ENCODE measurements around the gene TMEM219.
A peak's percentile ranks its signal among the peaks of the same experiment; 100 is the strongest.
"Not testable (repeated sequence)": the region's sequence is repeated elsewhere in the genome, so short reads cannot be mapped to it uniquely, and the experiment has no call there.

TMEM219 gene

DNA sequence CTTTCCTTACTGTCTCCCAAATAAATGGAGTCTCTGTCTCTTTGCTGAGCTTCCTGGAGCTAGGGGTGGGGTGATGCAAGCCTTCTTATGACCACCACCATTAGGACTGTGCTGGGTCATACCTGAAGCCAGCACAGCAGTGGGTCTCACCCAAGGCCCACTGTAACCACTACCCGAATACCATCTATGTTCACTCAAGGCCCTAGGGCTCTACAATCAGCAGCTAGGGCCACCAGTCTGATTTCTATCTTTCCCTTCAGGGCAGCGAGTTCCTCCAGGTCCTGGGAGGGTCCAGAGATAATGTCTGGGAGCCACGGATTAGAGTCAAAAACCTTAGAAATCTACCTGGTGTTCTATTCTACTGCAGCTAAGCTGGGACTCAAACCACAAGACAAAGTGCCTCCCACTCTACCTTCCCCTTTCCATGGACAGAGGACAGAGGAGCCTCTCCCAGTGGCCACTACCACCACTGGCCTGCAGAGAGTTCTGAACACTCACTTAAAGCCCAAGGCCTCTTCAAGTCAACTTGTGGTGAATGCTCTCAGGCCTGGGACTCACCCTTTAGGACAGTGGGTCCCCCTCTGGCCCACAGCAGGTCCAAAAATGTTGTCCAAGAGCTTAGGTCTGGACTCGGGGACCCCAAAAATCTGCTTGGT is 10.9 kb upstream of the TMEM219 start:
- H3K27me3 ChIP-seq (ENCODE audit: control insufficient read depth in 5 of 5, insufficient read depth in 4 of 5, low read length in 5 of 5) = peaks cover 0 to 2% (median 0%) of the 10 kb centered on the region in 5 donors
- H3K36me3 ChIP-seq (ENCODE audit: control insufficient read depth in 5 of 5, insufficient read depth in 5 of 5, low read length in 5 of 5) = no peaks in the 10 kb centered on the region
- H3K4me1 ChIP-seq (ENCODE audit: control insufficient read depth in 5 of 5, insufficient read depth in 5 of 5, low read length in 5 of 5) = no peaks in the 10 kb centered on the region
- H3K4me3 ChIP-seq (ENCODE audit: low read depth in 1 of 5, low read length in 5 of 5) = no peak overlapping the region
- no peaks in the 10 kb centered on the region for H3K9me3 ChIP-seq (ENCODE audit: control insufficient read depth in 5 of 5, low read length in 5 of 5)
- no peak overlapping the region for H3K9ac ChIP-seq (ENCODE audit: low read length in 5 of 5)
- no peak overlapping the region for H3K27ac ChIP-seq (ENCODE audit: low read depth, low read length)

DNA sequence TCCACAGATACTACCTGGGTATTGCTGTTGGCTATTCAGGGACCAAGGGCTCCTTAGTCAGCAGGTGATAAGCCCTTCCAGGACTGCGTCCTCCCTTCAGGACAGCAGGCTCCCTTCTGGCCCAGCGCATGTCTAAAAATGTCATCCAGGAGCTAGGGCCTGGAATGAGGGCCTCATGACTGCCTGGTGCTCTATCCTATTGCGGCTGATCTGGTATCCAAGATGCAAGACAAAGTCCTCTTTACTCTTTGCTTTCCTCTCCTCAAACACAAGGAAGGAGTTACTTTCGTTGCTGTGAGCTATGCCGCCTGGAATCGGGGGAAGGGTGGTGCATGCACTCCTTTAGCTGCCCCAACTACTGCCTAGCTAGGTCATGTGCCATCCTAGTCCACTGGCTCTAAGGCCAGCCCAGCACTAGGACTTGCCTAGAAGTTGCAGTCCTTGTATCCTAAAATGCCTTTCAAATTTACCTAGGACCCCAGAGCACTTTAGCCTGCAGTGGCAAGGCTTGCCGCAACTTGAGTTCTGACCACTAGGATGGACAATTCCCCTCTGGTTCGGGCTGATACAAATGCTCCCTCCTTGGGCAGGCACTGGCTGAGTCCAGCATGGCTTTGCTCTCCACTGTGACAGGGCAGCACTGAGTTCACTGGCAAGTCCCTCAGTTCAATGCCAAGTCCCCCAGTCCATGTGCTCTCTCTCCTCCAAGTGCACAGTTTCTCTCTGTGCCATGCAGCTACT is 10.1 kb upstream of the TMEM219 start:
- Histone ChIP-seq H3K9ac (ENCODE audit: low read length in 5 of 5) (no peak overlapping the region), H3K4me1 (ENCODE audit: control insufficient read depth in 5 of 5, insufficient read depth in 5 of 5, low read length in 5 of 5) (no peaks in the 10 kb centered on the region), H3K9me3 (ENCODE audit: control insufficient read depth in 5 of 5, low read length in 5 of 5) (no peaks in the 10 kb centered on the region), H3K36me3 (ENCODE audit: control insufficient read depth in 5 of 5, insufficient read depth in 5 of 5, low read length in 5 of 5) (no peaks in the 10 kb centered on the region), H3K27ac (ENCODE audit: low read depth, low read length) (no peak overlapping the region), H3K4me3 (ENCODE audit: low read depth in 1 of 5, low read length in 5 of 5) (no peak overlapping the region), H3K27me3 (ENCODE audit: control insufficient read depth in 5 of 5, insufficient read depth in 4 of 5, low read length in 5 of 5) (peaks cover 0 to 2% (median 0%) of the 10 kb centered on the region in 5 donors)

DNA sequence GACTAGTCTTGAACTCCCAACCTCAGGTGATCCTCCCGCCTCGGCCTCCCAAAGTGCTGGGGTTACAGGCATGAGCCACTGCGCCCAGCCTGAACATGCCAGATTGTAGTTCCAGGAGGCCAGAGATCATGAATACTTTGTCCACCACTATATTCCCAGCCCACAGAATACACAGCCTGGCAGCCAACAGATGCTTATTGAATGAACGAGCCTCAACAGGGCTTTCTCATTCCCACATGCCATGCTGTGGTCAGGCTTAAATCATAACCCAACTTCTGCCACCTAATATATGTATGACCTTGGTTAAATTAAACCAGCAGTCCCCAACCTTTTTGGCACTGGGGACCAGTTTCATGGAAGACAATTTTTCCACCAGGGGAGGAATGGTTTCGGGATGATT is 3.1 kb upstream of the TMEM219 start:
- Histone ChIP-seq H3K27ac (ENCODE audit: low read depth, low read length) (no peak overlapping the region), H3K9ac (ENCODE audit: low read length in 5 of 5) (no peak overlapping the region), H3K36me3 (ENCODE audit: control insufficient read depth in 5 of 5, insufficient read depth in 5 of 5, low read length in 5 of 5) (no peaks in the 10 kb centered on the region), H3K9me3 (ENCODE audit: control insufficient read depth in 5 of 5, low read length in 5 of 5) (no peaks in the 10 kb centered on the region), H3K4me3 (ENCODE audit: low read depth in 1 of 5, low read length in 5 of 5) (no peak overlapping the region), H3K27me3 (ENCODE audit: control insufficient read depth in 5 of 5, insufficient read depth in 4 of 5, low read length in 5 of 5) (no peaks in the 10 kb centered on the region), H3K4me1 (ENCODE audit: control insufficient read depth in 5 of 5, insufficient read depth in 5 of 5, low read length in 5 of 5) (peaks cover 3 to 21% (median 21%) of the 10 kb centered on the region in 5 donors)

GRCh38 chr16:29959293-29959692 is 2.6 kb upstream of the TMEM219 start:
- H3K4me3 ChIP-seq (ENCODE audit: low read depth in 1 of 5, low read length in 5 of 5) = no peak overlapping the region
- peaks cover 3 to 21% (median 21%) of the 10 kb centered on the region in 5 donors for H3K4me1 ChIP-seq (ENCODE audit: control insufficient read depth in 5 of 5, insufficient read depth in 5 of 5, low read length in 5 of 5)
- H3K9ac ChIP-seq (ENCODE audit: low read length in 5 of 5) = no peak overlapping the region
- no peaks in the 10 kb centered on the region for H3K27me3 ChIP-seq (ENCODE audit: control insufficient read depth in 5 of 5, insufficient read depth in 4 of 5, low read length in 5 of 5)
- H3K36me3 ChIP-seq (ENCODE audit: control insufficient read depth in 5 of 5, insufficient read depth in 5 of 5, low read length in 5 of 5) = no peaks in the 10 kb centered on the region
- no peaks in the 10 kb centered on the region for H3K9me3 ChIP-seq (ENCODE audit: control insufficient read depth in 5 of 5, low read length in 5 of 5)
- no peak overlapping the region for H3K27ac ChIP-seq (ENCODE audit: low read depth, low read length)

DNA sequence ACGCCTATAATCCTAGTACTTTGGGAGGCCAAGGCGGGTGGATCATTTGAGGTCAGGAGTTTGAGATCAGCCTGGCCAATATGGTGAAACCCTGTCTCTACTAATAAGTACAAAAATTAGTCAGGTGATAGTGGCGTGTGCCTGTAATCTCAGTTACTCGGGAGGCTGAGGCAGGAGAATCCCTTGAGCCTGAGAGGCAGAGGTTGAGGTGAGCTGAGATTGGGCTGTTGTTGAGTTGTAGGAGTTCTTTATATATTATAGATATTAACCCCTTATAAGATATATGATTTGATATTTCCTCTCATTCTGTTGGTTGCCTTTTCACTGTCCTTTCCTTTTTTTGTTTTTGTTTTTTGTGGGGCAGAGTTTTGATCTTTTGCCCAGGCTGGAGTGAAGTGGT is 2.1 kb upstream of the TMEM219 start:
- H3K9me3 ChIP-seq (ENCODE audit: control insufficient read depth in 5 of 5, low read length in 5 of 5); H3K36me3 ChIP-seq (ENCODE audit: control insufficient read depth in 5 of 5, insufficient read depth in 5 of 5, low read length in 5 of 5); H3K9ac ChIP-seq (ENCODE audit: low read length in 5 of 5); H3K4me3 ChIP-seq (ENCODE audit: low read depth in 1 of 5, low read length in 5 of 5); H3K27ac ChIP-seq (ENCODE audit: low read depth, low read length); H3K27me3 ChIP-seq (ENCODE audit: control insufficient read depth in 5 of 5, insufficient read depth in 4 of 5, low read length in 5 of 5): not testable (repeated sequence)
- peaks cover 3 to 24% (median 21%) of the 10 kb centered on the region in 5 donors for H3K4me1 ChIP-seq (ENCODE audit: control insufficient read depth in 5 of 5, insufficient read depth in 5 of 5, low read length in 5 of 5)

- peaks cover 3 to 26% (median 24%) of the 10 kb centered on the region in 5 donors for H3K4me1 ChIP-seq (ENCODE audit: control insufficient read depth in 5 of 5, insufficient read depth in 5 of 5, low read length in 5 of 5)
- H3K27ac ChIP-seq (ENCODE audit: low read depth, low read length) = peak overlapping the region; percentile 88
- H3K9me3 ChIP-seq (ENCODE audit: control insufficient read depth in 5 of 5, low read length in 5 of 5) = no peaks in the 10 kb centered on the region
- H3K9ac ChIP-seq (ENCODE audit: low read length in 5 of 5) = peak overlapping the region in 4 of 5 donors; percentile 68 to 78 (median 74)
- H3K36me3 ChIP-seq (ENCODE audit: control insufficient read depth in 5 of 5, insufficient read depth in 5 of 5, low read length in 5 of 5) = no peaks in the 10 kb centered on the region
- H3K4me3 ChIP-seq (ENCODE audit: low read depth in 1 of 5, low read length in 5 of 5) = peak overlapping the region; percentile 77 to 90 (median 83)
- H3K27me3 ChIP-seq (ENCODE audit: control insufficient read depth in 5 of 5, insufficient read depth in 4 of 5, low read length in 5 of 5) = no peaks in the 10 kb centered on the region
Measured at GRCh38 chr16:29961127-29961478, 776 bp upstream of the TMEM219 start.

DNA sequence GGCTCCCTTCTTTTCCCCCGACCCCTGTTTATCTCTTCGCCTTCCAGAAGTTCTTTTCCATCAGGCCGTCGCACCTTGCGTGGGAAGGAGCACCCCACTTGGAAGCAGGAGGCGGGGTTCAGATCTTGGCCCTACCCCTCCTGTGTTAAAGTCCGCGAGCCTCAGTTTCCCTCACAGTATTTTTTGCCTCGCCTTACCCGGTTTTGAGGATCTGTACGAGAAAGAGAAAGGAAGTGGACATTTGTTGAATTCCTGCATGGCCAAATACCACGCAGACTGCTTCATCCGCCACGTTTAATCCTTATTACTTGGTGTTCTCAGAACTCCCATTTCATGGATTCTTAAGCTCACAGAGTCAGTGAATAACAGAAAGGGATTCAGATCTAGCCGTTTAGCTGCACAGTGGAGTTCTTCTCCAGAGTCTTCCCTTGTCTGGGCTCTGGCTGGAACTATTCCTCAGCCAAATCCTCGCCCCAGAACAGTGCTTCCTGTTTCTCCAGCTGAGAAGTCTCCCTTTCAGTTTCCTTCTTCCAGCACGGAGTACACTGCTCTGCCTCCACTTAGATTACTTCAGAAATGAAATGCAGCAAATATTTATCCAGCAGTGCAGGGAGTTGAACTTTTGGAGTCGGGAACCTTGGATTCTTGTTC is 590 bp downstream of the TMEM219 start:
- Histone ChIP-seq H3K9ac (ENCODE audit: low read length in 5 of 5) (peak overlapping the region; percentile 70 to 91 (median 84)), H3K9me3 (ENCODE audit: control insufficient read depth in 5 of 5, low read length in 5 of 5) (no peaks in the 10 kb centered on the region), H3K4me1 (ENCODE audit: control insufficient read depth in 5 of 5, insufficient read depth in 5 of 5, low read length in 5 of 5) (peaks cover 3 to 26% (median 24%) of the 10 kb centered on the region in 5 donors), H3K4me3 (ENCODE audit: low read depth in 1 of 5, low read length in 5 of 5) (peak overlapping the region; percentile 77 to 97 (median 86)), H3K27me3 (ENCODE audit: control insufficient read depth in 5 of 5, insufficient read depth in 4 of 5, low read length in 5 of 5) (no peaks in the 10 kb centered on the region), H3K27ac (ENCODE audit: low read depth, low read length) (peak overlapping the region; percentile 88), H3K36me3 (ENCODE audit: control insufficient read depth in 5 of 5, insufficient read depth in 5 of 5, low read length in 5 of 5) (no peaks in the 10 kb centered on the region)

GRCh38 chr16:29963021-29963743 is 1.3 kb downstream of the TMEM219 start:
- Histone ChIP-seq H3K4me3 (ENCODE audit: low read depth in 1 of 5, low read length in 5 of 5) (peak overlapping the region; percentile 77 to 97 (median 86)), H3K9ac (ENCODE audit: low read length in 5 of 5) (peak overlapping the region; percentile 70 to 91 (median 84)), H3K4me1 (ENCODE audit: control insufficient read depth in 5 of 5, insufficient read depth in 5 of 5, low read length in 5 of 5) (peaks cover 3 to 26% (median 24%) of the 10 kb centered on the region in 5 donors), H3K27me3 (ENCODE audit: control insufficient read depth in 5 of 5, insufficient read depth in 4 of 5, low read length in 5 of 5) (no peaks in the 10 kb centered on the region), H3K36me3 (ENCODE audit: control insufficient read depth in 5 of 5, insufficient read depth in 5 of 5, low read length in 5 of 5) (peaks cover under 1 to 5% (median 4%) of the 10 kb centered on the region in 5 donors), H3K9me3 (ENCODE audit: control insufficient read depth in 5 of 5, low read length in 5 of 5) (no peaks in the 10 kb centered on the region), H3K27ac (ENCODE audit: low read depth, low read length) (peak overlapping the region; percentile 88)

- H3K27ac ChIP-seq (ENCODE audit: low read depth, low read length) = no peak overlapping the region
- no peak overlapping the region for H3K9ac ChIP-seq (ENCODE audit: low read length in 5 of 5)
- peaks cover 6 to 32% (median 21%) of the 10 kb centered on the region in 5 donors for H3K36me3 ChIP-seq (ENCODE audit: control insufficient read depth in 5 of 5, insufficient read depth in 5 of 5, low read length in 5 of 5)
- no peaks in the 10 kb centered on the region for H3K9me3 ChIP-seq (ENCODE audit: control insufficient read depth in 5 of 5, low read length in 5 of 5)
- H3K27me3 ChIP-seq (ENCODE audit: control insufficient read depth in 5 of 5, insufficient read depth in 4 of 5, low read length in 5 of 5) = no peaks in the 10 kb centered on the region
- no peak overlapping the region for H3K4me3 ChIP-seq (ENCODE audit: low read depth in 1 of 5, low read length in 5 of 5)
- H3K4me1 ChIP-seq (ENCODE audit: control insufficient read depth in 5 of 5, insufficient read depth in 5 of 5, low read length in 5 of 5) = peaks cover 0 to 11% (median 8%) of the 10 kb centered on the region in 5 donors
Measured at GRCh38 chr16:29968205-29968604, 6.3 kb downstream of the TMEM219 start.

Measured in subcutaneous abdominal adipose tissue (tissue), 5 donors.